AML-193 (cell line): ENCODE measurements around the gene CARD18.

Experiments used
- DNase-seq, 2 experiments: peaks; one replicate each; lab custom pipeline; 2025; lab: John Stamatoyannopoulos, UW

Gene CARD18

GRCh38 chr11:105139669-105140068 is at the start of gene CARD18:
CARD18 (minus strand) TSS chr11:105139769; CDS start chr11:105139726, 43 bp downstream.
- DNase-seq = no peak

DNA sequence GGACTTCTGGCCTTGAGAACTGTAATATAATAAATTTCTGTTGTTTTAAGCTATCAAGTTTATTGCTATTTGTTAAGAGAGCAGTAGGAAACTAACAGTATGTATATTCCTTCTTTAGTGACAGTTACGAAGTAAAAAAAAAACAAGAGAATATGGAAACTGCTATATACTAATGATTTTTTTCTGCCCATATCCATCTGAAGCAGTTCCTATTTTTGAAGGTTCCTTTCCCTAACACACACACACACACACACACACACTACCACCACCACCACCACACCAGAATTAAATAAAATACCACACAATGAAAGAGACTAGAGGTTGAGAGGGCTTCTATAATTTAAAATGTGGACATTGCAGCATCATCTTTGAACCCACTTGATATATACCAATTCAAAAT is 44.4 kb upstream of the CARD18 start:
- DNase-seq = no peak

GRCh38 chr11:105183426-105183825 is 43.9 kb upstream of the CARD18 start:
- no peak for DNase-seq

GRCh38 chr11:105181521-105181920 is 42.0 kb upstream of the CARD18 start:
- DNase-seq = peak; percentile 94 to 95

DNA sequence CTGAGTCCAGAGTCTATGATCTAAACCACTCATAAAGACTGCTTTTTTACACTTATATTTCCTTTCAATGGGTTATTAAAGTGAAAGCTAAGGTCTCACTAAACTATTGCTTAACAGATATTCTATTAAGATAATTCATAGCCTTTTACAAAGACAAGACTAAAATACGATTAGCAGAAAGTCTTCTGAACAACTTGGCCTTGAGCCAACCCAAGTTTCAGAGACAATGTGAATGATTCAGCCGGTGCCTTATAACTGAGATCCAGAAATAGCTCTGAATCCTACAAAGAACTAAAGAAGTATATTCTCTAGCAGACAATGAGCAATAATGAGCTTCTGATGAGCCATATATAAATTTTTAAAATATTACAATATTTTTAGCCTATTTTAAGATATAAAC is 41.5 kb upstream of the CARD18 start:
- DNase-seq = peak; percentile 33 to 39

DNA sequence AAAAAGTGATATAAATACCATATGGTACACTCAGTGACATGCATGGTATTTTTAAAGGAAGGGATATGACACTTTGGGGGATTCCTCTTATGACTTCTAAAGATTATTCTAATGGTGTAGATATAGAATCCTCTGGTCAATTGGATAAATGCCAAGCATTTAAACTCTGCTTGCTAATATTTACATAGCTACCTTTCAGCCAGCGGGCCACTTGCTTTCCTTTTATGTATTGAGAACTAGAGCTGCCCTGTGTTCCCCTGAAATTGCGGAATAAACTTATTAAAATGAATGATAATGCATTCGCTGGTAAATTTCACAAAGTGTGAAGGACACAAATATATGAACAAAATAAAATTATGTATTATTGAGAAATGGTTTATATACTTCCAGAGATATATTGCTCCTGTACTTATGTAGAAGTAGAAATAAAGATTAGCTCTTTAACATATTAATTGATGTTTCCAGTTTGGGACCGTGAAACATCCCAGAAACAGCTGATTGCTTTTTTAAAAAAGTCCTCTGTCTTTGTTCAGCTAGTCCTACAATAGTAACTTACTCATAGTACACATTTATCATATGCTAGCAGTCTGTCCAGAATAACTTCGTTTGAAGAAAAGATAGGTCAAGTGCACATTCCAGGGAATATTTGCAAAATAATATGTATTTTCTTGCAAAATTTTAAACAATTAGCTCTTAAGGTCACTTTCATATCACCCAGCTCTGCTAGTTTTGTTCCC is 40.1 kb upstream of the CARD18 start:
- no peak for DNase-seq

GRCh38 chr11:105177658-105178057 is 38.1 kb upstream of the CARD18 start:
- DNase-seq = no peak

DNA sequence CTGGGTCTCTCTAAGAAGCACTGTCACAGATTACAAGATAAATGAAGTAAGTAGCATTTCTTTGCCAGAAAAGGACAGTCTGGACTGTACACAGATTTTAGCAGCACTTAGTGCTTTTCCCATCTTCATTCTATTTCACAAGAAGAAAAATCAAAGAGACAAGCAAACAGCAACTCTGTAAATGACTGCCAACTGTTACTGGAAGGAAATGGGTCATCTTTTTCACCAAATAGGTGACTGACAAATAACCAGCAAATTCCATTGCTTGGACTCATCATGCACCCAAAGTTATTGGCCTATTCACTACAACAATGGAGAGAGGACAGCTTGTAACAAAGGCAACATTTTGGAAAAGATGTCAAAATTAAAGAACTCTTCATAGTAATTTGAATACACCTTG is 28.9 kb upstream of the CARD18 start:
- no peak for DNase-seq

- DNase-seq = no peak
Measured at GRCh38 chr11:105167244-105167643, 27.7 kb upstream of the CARD18 start.

DNA sequence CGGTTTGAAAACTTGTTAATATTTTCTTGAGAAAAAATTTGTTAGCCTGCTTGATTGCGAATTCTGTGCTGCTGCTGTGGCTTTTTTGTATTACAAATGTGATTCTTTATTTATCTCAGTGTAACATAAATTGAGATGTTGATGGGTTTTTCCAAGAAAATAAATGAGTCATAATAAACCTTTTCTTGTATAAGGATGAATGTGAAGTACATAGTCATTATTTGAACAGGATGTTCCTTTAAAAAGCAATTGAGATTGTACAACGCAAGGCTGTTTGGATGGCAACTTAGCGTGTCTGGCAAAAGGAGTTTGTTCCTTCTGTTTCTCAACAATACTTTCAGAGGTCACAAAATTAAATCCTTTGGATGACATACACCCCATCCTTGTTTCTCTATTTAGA is 24.6 kb upstream of the CARD18 start:
- no peak for DNase-seq

DNA sequence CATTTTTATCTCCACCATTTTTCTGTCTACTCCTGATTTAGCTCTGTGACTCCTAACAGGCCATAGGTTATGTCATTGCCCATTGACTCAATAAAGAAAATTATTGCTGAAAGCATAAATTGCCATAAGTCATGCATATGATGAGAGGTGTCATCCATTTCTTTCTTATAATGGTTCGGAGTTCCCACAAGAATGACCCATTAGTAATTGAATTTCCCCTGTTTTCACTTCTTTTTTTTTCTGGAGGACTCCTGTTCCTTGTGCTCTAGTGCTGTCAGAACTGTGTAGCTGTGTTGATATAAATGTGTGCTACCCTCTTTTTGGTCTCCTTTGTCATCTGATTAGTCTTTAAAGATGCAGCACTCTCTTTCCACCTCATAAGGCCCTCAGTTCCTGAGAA is 22.9 kb upstream of the CARD18 start:
- no peak for DNase-seq

- DNase-seq = no peak
Measured at GRCh38 chr11:105158436-105158835, 18.9 kb upstream of the CARD18 start.

GRCh38 chr11:105156720-105157119 is 17.2 kb upstream of the CARD18 start:
- no peak for DNase-seq

DNA sequence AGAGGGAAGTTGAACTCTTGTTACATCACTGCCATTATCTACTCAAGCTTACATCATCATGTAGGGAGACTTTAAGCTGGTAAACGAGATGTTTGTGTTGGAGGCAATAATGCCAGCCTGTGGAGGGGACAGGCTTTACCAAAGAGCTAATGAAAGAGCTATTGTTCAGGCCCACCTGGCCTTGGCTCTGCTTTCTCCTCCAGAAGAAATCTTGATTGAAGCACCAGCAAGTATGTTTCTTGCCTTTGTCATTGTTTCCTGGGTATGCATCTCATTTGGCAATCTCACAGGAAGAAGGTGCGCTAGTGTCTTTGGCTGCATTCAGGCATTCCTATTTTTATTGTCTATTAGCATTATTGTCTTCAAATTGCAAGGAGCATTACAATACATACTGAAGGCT is 16.7 kb upstream of the CARD18 start:
- DNase-seq = no peak

- DNase-seq = no peak
Measured at GRCh38 chr11:105155679-105156078, 16.1 kb upstream of the CARD18 start.

DNA sequence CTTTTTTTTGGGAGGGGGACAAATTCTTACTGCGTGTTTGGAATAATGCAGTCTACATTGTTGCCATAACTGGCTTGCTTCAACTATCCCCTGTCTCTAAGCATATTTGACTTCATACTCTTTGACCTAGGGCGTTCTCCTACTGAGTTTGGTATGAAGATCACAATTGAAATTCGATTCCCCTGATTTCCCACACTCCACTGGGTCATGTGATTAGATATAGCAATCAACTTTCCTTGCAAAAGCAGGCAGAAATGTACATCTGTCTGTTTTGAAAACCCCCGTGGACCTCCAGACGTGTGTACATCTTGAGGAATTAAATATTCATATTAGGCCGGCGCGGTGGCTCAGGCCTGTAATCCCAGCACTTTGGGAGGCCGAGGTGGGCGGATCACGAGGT is 13.8 kb upstream of the CARD18 start:
- DNase-seq = no peak

DNA sequence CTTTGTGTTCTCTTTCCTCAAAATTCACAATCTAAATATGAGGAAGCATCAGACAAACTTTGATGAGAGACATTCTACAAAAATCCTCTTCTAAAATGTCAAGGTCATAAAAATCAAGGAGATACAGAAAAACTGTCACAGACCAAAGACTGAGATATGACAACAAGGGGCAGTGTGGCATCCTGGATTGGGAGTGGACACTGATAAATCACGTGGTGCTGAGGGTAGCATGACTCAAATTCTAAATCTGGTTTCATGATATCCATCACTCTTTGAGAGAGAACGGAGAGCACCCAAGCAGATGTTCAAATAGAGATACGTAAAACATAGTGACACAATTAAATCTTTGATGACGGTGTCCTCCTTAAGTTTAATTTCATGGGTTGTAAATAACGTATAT is 13.0 kb upstream of the CARD18 start:
- DNase-seq = no peak

GRCh38 chr11:105152021-105152512 is 12.5 kb upstream of the CARD18 start:
- no peak for DNase-seq

- DNase-seq = no peak
Measured at GRCh38 chr11:105149477-105149876, 9.9 kb upstream of the CARD18 start.

DNA sequence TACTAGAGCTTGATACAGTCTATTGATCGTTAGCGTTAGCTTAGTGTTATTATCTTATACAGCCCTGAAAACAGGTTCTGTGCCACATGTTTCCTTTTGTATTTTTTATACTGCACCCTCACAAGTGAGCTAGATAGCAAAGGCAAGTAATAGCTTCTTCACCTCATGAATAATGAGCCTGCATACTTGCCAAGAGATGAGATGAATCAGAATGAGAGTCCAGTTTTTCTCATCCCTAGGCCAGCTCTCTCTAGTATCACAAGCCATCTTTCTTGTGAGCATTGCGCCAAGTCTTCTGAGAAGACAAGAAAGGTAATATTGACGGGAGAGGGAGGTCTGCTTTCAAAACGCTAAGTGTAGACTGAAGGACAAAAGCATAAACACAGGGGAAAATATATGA is 8.7 kb upstream of the CARD18 start:
- DNase-seq = no peak

- no peak for DNase-seq
Measured at GRCh38 chr11:105144887-105145286, 5.3 kb upstream of the CARD18 start.

DNA sequence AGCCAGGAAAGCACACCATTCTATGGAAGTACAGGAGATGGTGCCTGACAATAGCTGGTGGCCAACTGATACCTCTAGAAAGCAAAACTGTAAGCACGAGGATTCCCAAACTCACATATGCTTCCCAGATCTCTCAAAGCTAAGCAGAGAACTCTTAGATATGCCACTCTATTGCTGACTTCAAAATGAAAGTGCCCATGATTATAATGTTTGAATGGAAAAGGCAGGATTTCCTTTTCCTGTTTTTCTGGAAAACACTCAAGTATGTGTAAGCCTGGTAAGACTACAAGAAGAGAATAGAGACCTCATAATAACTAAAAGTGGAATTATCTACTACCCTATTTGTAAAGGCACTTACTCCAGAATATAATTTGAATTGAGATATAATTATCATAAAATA is 2.6 kb upstream of the CARD18 start:
- DNase-seq = no peak

- no peak for DNase-seq
Measured at GRCh38 chr11:105137286-105137685, 2.3 kb downstream of the CARD18 start.

DNA sequence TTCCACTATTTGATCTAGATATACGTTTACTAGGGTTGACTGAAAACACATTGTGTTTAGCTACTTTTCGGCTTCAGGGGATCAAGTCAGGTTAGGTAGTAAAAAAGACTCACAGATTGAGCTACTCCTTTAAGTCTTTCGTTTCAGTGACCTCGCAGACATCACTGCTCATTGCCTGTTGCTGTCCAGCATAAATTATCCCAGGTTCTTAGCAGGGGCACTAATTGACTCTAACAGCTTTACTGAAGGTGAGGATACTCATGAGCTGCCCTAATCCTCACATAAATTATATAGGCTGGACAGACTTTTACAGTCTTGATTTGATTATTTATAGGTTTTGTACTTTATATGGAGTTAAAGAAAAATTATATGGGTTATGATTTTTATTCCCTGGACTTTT is 3.7 kb downstream of the CARD18 start:
- no peak for DNase-seq
